Endothelial cell of umbilical vein (primary cell): ENCODE results near the gene SSTR5.

Experiments used
- CTCF ChIP-seq, 2 donors: IDR thresholded peaks; 1 replicate in 1 of 2; 2 replicates in 1 of 2; pipeline ENCODE4 v1.5.1; 2011; ENCODE audit warnings: low read length in 2 of 2, mild to moderate bottlenecking in 2 of 2, moderate library complexity in 2 of 2, control low read depth in 1 of 2, inconsistent platforms in 1 of 2, low read depth in 1 of 2; ENCODE audit not compliant: insufficient read depth in 1 of 2; ENCODE audit errors: extremely low read depth in 1 of 2
- EZH2 ChIP-seq: IDR thresholded peaks from 2 replicates; pipeline ENCODE4 v1.6.1; 2012; ENCODE audit warnings: borderline replicate concordance, low read depth, mild to moderate bottlenecking, moderate library complexity, low read length, inconsistent platforms; ENCODE audit not compliant: severe bottlenecking
- FOS ChIP-seq: IDR thresholded peaks from 2 replicates; pipeline ENCODE4 v1.6.1; 2011; ENCODE audit warnings: mild to moderate bottlenecking, low read length, moderate library complexity, borderline replicate concordance; ENCODE audit not compliant: insufficient read depth
- GATA2 ChIP-seq: IDR thresholded peaks from 2 replicates; pipeline ENCODE4 v1.7.0; 2011; ENCODE audit warnings: low read depth, mild to moderate bottlenecking, moderate library complexity, mixed read lengths, low read length; ENCODE audit not compliant: insufficient read length, insufficient read depth
- JUN ChIP-seq: IDR thresholded peaks from 2 replicates; pipeline ENCODE4 v1.6.1; 2011; ENCODE audit warnings: borderline replicate concordance, low read depth; ENCODE audit not compliant: insufficient read length, insufficient read depth
- MAX ChIP-seq: IDR thresholded peaks from 2 replicates; pipeline ENCODE4 v1.6.1; 2011; ENCODE audit not compliant: insufficient read depth, insufficient read length
- MYC ChIP-seq: IDR thresholded peaks from one replicate; pipeline ENCODE4 v1.6.1; 2011; ENCODE audit warnings: mild to moderate bottlenecking, low read depth, low read length
- POLR2A ChIP-seq: IDR thresholded peaks from 2 replicates; pipeline ENCODE4 v1.6.1; 2012; ENCODE audit warnings: low read depth, mild to moderate bottlenecking, control low read depth, low read length
- POLR2AphosphoS5 ChIP-seq: IDR thresholded peaks from 2 replicates; pipeline ENCODE4 v1.6.1; 2012; ENCODE audit warnings: low read depth, mild to moderate bottlenecking, control low read depth, low read length, moderate library complexity; ENCODE audit not compliant: insufficient read depth

- TF ChIP-seq EZH2 (no peak), CTCF (IDR thresholded peaks at IDR 0.05; ENCODE audit: extremely low read depth in 1 of 2, insufficient read depth in 1 of 2, low read depth in 1 of 2, low read length in 2 of 2) (no peak), JUN (no peak), POLR2A (no peak), GATA2 (no peak), MAX (no peak), FOS (no peak), MYC (no peak), POLR2AphosphoS5 (no peak)
Measured at GRCh38 chr16:1044460-1045309, 27.9 kb upstream of the SSTR5 start.
